ENCODE data around the gene TFPI.

- TF ChIP-seq POLR2AphosphoS5 (IDR thresholded peaks at IDR 0.05; ENCODE audit: borderline replicate concordance, low read depth, low read length): no peak
- no peak for TF ChIP-seq EZH2 (IDR thresholded peaks at IDR 0.05)
- no peak for TF ChIP-seq FOXP2 (optimal IDR thresholded peaks at IDR 0.05; ENCODE audit: control extremely low read depth, extremely low read length, insufficient read depth)
Measured at GRCh38 chr2:187468262-187468661, 86.0 kb downstream of the TFPI start.
